GM12875 (cell line): ENCODE data around the gene IFITM5.

Experiments used
- H3K4me3 ChIP-seq: one replicate; pipeline ENCODE4 v1.5.1; 2011; ENCODE audit warnings: low read depth, low read length, control low read depth
- TF ChIP-seq, protein P1 (sequence below): IDR thresholded peaks from 2 replicates; pipeline ENCODE4 v1.5.1; 2011; ENCODE audit warnings: low read depth, mild to moderate bottlenecking, control low read depth, inconsistent platforms, low read length, moderate library complexity, borderline replicate concordance; ENCODE audit not compliant: insufficient read depth

The IFITM5 gene

DNA sequence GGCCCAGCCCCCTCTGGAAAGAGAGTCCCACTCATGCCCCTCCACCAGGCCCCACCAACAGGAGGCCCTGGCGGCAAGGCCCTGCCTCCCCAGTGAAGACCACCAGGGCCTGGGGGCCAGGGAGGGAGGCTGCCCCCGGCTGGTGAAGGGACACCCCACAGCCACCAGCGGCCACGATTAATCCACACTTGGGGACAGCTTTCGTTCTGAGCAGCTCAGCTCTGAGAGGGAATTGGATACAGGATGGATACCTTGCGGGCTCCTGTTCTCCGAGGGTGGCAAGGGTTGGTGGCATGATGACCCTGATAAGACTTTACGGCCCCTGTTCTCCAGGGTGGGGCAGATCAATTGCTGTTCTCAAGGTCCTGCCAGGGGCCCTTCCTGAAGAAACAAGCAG, 28.0 kb downstream of the IFITM5 start:
- H3K4me3 ChIP-seq = no peak overlapping the region
- TF ChIP-seq, protein P1, sequence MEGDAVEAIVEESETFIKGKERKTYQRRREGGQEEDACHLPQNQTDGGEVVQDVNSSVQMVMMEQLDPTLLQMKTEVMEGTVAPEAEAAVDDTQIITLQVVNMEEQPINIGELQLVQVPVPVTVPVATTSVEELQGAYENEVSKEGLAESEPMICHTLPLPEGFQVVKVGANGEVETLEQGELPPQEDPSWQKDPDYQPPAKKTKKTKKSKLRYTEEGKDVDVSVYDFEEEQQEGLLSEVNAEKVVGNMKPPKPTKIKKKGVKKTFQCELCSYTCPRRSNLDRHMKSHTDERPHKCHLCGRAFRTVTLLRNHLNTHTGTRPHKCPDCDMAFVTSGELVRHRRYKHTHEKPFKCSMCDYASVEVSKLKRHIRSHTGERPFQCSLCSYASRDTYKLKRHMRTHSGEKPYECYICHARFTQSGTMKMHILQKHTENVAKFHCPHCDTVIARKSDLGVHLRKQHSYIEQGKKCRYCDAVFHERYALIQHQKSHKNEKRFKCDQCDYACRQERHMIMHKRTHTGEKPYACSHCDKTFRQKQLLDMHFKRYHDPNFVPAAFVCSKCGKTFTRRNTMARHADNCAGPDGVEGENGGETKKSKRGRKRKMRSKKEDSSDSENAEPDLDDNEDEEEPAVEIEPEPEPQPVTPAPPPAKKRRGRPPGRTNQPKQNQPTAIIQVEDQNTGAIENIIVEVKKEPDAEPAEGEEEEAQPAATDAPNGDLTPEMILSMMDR = no peak

DNA sequence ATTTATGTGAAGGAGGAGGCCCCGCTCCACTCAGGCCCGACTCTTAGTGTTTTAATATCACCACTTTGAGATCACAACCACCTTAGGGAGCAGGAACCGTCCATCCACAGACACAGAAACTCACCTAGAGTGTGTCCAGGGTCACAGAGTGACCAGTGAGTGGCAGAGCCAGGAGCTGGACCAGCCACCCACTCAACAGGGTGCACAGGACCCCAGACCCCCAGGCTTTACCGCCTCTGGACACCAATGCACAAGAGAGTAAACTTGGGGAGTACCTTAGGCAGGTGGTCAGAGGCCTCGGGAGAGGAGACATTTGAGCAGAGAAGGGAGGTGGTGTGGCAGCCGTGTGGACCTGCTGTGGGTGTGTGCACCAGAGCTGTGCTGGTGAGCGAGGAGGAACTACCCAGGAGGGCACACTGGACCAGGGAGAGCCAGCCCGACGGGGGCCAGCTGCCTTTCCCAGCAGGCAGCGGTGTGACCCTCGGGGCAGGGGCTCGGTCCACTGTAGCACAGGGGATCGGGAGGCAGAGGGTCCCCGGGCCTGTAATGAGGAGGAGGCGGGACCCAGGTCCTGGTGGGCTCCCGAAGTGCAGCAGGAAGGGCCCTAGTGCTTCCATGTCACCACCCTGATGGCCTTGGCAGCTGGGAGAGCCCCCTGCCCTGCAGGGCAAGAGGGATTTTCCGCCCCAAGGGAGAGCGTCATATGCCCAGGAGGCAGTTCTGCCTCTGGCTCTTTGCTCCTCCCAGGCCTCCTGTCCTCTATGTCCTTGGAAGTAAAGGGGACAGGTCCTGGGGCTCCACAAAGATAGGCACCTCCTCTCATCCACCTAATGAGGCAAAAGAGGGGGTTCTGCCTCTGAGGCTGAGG, 28.6 kb downstream of the IFITM5 start:
- no peak overlapping the region for H3K4me3 ChIP-seq
- TF ChIP-seq, protein P1 = no peak

DNA sequence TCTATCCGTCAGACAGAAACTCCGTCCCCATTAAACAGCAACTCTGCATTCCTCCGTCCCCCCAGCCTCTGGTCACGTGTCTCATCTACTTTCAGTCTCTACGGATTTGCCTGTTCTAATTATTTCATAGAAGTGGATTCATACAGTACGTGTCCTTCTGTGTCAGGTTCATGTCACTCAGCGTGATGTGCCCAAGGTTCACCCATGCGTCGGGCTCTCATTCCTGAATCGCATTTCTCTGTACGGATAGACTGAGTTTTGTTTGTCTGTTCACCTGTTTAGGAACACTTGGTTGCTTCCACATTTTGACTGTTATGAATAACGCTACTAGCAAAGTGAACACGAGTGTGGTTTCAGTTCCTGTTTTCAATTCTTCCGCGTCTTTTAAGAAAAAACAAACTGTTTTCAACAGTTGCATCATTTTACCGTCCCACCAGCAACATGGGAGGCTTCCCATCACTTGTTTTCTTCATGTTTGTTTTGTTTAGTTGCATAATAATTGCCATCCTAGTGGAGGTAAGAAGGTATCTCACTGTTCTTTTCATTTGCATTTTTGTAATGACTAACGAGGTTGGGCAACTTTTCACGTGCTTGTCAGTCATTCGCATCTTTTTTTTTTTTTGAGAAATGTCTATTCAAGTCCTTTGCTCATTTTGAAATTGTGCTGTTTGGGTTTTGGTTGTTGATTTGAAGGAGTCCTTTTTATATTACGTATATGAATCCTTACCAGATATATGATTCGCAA, 30.0 kb downstream of the IFITM5 start:
- TF ChIP-seq, protein P1 = no peak
- H3K4me3 ChIP-seq = peak overlapping the region; percentile 30

DNA sequence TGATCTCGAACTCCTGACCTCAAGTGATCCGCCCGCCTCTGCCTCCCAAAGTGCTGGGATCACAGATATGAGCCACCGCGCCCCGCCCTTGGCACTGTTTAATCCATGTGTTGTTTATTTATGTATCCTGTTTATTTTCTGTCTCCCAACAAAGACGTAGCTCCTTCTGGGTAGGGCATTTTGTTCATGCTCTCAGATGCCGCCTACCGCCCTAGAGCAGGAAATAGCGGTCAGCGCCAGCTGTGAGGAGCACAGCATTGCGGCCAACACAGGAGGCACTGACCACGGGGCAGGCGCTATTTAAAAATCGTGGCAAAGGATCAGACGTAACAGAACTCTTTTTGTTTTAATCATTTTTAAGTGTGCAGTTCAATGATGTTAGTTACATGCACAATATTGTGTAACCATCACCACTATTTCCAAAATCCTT, 30.6 kb downstream of the IFITM5 start:
- peak overlapping the region; percentile 30 for H3K4me3 ChIP-seq

DNA sequence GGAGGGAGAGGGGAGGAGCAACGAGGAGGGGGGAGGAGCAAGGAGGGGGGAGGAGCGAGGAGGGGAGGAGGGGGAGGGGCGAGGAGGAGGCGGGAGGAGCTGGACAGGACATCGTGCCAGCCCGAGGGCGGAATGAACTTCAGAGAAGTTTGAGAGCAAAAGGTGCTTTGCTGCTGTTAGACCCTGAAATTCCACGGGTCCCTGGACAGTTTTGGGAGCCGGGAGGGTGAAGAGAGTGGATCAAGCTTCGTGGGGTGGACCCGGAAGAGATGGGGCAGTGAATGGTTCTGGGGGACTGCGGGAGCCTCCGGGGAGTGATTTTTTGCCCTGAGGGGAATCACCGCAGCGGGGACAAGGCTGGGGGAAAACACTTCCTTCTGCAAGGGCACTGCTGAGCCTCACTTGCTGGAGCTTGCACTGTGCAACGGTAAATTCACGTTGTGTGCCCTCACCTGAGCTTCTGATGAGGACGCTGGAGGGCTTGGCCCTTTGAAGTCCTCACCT, 31.8 kb downstream of the IFITM5 start:
- TF ChIP-seq, protein P1 = no peak
- H3K4me3 ChIP-seq = peak overlapping the region; percentile 45

DNA sequence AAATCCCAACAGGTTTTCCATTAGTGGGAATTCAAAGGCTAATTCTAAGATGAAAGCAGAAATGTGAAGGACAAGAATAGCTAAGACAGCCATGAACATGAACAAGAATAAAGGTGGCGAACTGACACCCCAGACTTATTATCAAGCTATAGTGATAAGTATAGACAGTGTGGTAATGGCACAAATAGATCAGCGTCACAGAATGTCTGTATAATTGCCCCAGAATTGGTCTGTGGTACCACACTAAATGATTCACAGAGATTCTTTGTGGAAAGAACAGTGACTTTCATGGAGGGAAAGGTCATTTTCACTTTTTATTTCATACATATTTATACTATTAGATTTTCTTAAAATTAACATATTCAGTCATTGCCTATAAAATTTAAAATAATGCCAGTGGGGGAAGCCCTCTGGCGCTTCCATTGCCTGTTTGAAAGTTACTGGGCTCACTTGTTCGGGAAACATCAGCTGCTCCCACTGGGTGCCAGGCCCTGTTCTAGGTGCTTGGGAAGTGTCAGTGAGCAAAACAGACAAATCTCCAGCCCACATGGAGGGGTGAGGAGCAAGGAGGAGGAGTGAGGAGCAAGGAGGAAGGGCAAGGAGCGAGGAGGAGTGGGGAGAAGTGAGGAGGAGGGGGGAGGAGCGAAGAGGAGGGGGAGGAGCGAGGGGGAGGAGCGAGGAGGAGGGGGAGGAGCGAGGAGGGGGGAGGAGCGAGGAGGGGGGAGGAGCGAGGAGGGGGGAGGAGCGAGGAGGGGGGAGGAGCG, 32.5 kb downstream of the IFITM5 start:
- H3K4me3 ChIP-seq = no peak overlapping the region
- TF ChIP-seq, protein P1 = no peak

DNA sequence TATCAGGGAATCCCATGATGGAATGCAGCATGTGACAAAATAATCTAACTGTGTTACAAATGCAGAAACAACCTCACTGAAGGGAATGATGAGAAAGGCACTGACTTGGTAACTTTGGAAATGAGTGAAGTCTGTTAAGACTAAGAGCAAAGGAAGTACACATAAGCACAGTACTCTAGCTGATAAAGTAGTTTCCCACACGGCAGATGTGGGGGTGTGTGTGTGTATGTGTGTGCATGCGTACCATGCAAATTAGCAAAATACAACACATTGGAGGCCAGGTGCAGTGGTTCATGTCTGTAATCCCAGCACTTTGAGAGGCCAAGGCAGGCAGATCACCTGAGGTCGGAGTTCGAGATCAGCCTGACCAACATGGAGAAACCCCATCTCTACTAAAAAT, 37.7 kb downstream of the IFITM5 start:
- no peak overlapping the region for H3K4me3 ChIP-seq
- TF ChIP-seq, protein P1 = no peak
